ENCODE measurements around the gene PPIL3.

DNA sequence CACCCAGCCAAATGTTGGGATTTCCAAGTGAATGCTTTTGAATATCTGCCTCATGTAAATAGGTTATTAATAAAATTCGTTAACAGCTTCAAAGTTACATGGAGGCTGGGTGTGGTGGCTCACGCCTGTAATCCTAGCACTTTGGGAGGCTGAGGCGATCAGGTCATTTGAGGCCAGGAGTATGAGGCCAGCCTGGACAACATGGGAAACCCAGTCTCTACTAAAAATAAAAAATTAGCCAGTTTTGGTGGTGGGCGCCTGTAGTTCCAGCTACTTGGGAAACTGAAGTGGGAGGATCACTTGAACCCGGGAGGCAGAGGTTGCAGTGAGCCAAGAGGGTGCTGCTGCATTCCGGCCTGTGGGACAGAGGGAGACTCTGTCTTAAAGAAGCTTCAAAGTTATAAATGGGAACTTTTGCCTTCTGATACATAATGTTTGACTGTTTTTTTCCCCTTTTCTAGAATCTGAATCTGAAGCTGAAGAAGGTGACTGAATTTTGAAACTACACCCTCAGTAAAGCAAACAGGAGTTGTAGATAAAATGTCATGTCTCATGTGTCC, 67.1 kb downstream of the PPIL3 start:
- no peak for TF ChIP-seq ARNT (IDR thresholded peaks at IDR 0.05)
- no peak for TF ChIP-seq SP1 (IDR thresholded peaks at IDR 0.05)
- no peak for TF ChIP-seq BHLHE40 (IDR thresholded peaks at IDR 0.05; ENCODE audit: borderline replicate concordance)
- no peak for TF ChIP-seq FOXA1 (IDR thresholded peaks at IDR 0.05)
- TF ChIP-seq FOXK2 (IDR thresholded peaks at IDR 0.05) = no peak
- no peak for TF ChIP-seq SUZ12 (IDR thresholded peaks at IDR 0.05)
- no peak for TF ChIP-seq HDGF (IDR thresholded peaks at IDR 0.05; ENCODE audit: borderline replicate concordance)
- no peak for TF ChIP-seq ZNF384 (IDR thresholded peaks at IDR 0.05)
- no peak for TF ChIP-seq TARDBP (IDR thresholded peaks at IDR 0.05)
- TF ChIP-seq NFRKB (IDR thresholded peaks at IDR 0.05) = no peak
- no peak for TF ChIP-seq CTBP1 (IDR thresholded peaks at IDR 0.05; ENCODE audit: borderline replicate concordance)
- TF ChIP-seq LEF1 (IDR thresholded peaks at IDR 0.05; ENCODE audit: borderline replicate concordance) = no peak
